RKO (cell line): ENCODE data around the gene LMBR1L.

Experiments
- DNase-seq: peaks from one replicate; pipeline ENCODE4 v3.0.0-alpha.2; 2016; ENCODE audit warnings: low spot score

LMBR1L gene

GRCh38 chr12:49121047-49121696 lies 10.5 kb upstream of the LMBR1L start:
- DNase-seq: peak; percentile 93

- peak; percentile 42 for DNase-seq
Observed at GRCh38 chr12:49111206-49111605, 559 bp upstream of the LMBR1L start.

- DNase-seq: no peak
Observed at GRCh38 chr12:49109641-49110463, 795 bp downstream of the LMBR1L start.

- no peak for DNase-seq
Observed at GRCh38 chr12:49108958-49109404, 1.7 kb downstream of the LMBR1L start.

GRCh38 chr12:49105504-49106084 lies 5.1 kb downstream of the LMBR1L start:
- no peak for DNase-seq

- no peak for DNase-seq
Observed at GRCh38 chr12:49104822-49105221, 5.8 kb downstream of the LMBR1L start.

GRCh38 chr12:49100380-49100779 lies 10.3 kb downstream of the LMBR1L start:
- no peak for DNase-seq

GRCh38 chr12:49098703-49099102 lies 11.9 kb downstream of the LMBR1L start:
- DNase-seq: no peak

GRCh38 chr12:49098035-49098451 lies 12.6 kb downstream of the LMBR1L start:
- no peak for DNase-seq

GRCh38 chr12:49097381-49097780 lies 13.3 kb downstream of the LMBR1L start:
- DNase-seq: no peak

GRCh38 chr12:49094975-49095365 lies 15.7 kb downstream of the LMBR1L start:
- DNase-seq: no peak

- DNase-seq: no peak
Observed at GRCh38 chr12:49094160-49094974, 16.3 kb downstream of the LMBR1L start, which contains the start of gene DHH. Gene DHH (minus strand): TSS chr12:49094801. CDS start chr12:49094512, 289 bp downstream.

GRCh38 chr12:49093792-49094159 lies 16.9 kb downstream of the LMBR1L start:
- DNase-seq: no peak

GRCh38 chr12:49092816-49093406 lies 17.7 kb downstream of the LMBR1L start:
- DNase-seq: no peak

GRCh38 chr12:49092086-49092815 lies 18.4 kb downstream of the LMBR1L start:
- no peak for DNase-seq

GRCh38 chr12:49091836-49092085 lies 18.9 kb downstream of the LMBR1L start:
- DNase-seq: no peak

- no peak for DNase-seq
Observed at GRCh38 chr12:49091056-49091835, 19.4 kb downstream of the LMBR1L start.

- DNase-seq: no peak
Observed at GRCh38 chr12:49089821-49090773, 20.6 kb downstream of the LMBR1L start.

GRCh38 chr12:49088932-49089330 lies 21.7 kb downstream of the LMBR1L start:
- no peak for DNase-seq
